NCI-H1417 treated with DMSO at 0.1 percent for 48 hours (cell line): ENCODE measurements around the gene NAALADL1.
A peak's percentile ranks its signal among the peaks of the same experiment; 100 is the strongest.

Experiments
- DNase-seq: peaks from one replicate; lab custom pipeline; 2025; lab: John Stamatoyannopoulos, UW

The NAALADL1 gene

GRCh38 chr11:65083134-65083833, 24.9 kb upstream of the NAALADL1 start:
- no peak for DNase-seq

- no peak for DNase-seq
Observed at GRCh38 chr11:65078786-65079342, 20.5 kb upstream of the NAALADL1 start.

- no peak for DNase-seq
Observed at GRCh38 chr11:65078151-65078550, 19.8 kb upstream of the NAALADL1 start.

- DNase-seq: no peak
Observed at GRCh38 chr11:65077451-65077850, 19.1 kb upstream of the NAALADL1 start.

- no peak for DNase-seq
Observed at GRCh38 chr11:65072631-65072966, 14.2 kb upstream of the NAALADL1 start.

- no peak for DNase-seq
Observed at GRCh38 chr11:65071907-65072630, 13.7 kb upstream of the NAALADL1 start.

GRCh38 chr11:65069217-65069616, 10.9 kb upstream of the NAALADL1 start:
- no peak for DNase-seq

GRCh38 chr11:65067446-65067845, 9.1 kb upstream of the NAALADL1 start:
- DNase-seq: no peak

GRCh38 chr11:65066805-65067291, 8.5 kb upstream of the NAALADL1 start:
- DNase-seq: peak; percentile 37

GRCh38 chr11:65066315-65066714, 8.0 kb upstream of the NAALADL1 start:
- DNase-seq: no peak

GRCh38 chr11:65065851-65066250, 7.5 kb upstream of the NAALADL1 start:
- DNase-seq: no peak

- no peak for DNase-seq
Observed at GRCh38 chr11:65064847-65065240, 6.5 kb upstream of the NAALADL1 start.

GRCh38 chr11:65063532-65063931, 5.2 kb upstream of the NAALADL1 start:
- DNase-seq: no peak

- DNase-seq: no peak
Observed at GRCh38 chr11:65060913-65061408, 2.6 kb upstream of the NAALADL1 start.

GRCh38 chr11:65059959-65060824, 1.8 kb upstream of the NAALADL1 start:
- no peak for DNase-seq

- DNase-seq: no peak
Observed at GRCh38 chr11:65059523-65059922, 1.2 kb upstream of the NAALADL1 start.

GRCh38 chr11:65058012-65058411, 341 bp downstream of the NAALADL1 start:
- DNase-seq: no peak

GRCh38 chr11:65057526-65057925, 827 bp downstream of the NAALADL1 start:
- no peak for DNase-seq

- no peak for DNase-seq
Observed at GRCh38 chr11:65056999-65057398, 1.4 kb downstream of the NAALADL1 start.

GRCh38 chr11:65055538-65055937, 2.8 kb downstream of the NAALADL1 start:
- DNase-seq: no peak

GRCh38 chr11:65053827-65054508, 4.4 kb downstream of the NAALADL1 start:
- no peak for DNase-seq
